H1 (cell line): ENCODE data around the gene BOLA1. TPM values are rescaled to one million over a fixed set of nuclear protein-coding genes. Genes with fewer than 3 reads are reported as not detected.

ENCODE experiments used
- CHD1 ChIP-seq: IDR thresholded peaks from 2 replicates; pipeline ENCODE4 v1.6.1; 2012; ENCODE audit warnings: low read depth, low read length, improper control_type of control experiment
- CHD7 ChIP-seq: fragments of 300-600 bp; sonication (generic); IDR thresholded peaks from 2 replicates; pipeline ENCODE4 v1.7.1; 2012; ENCODE audit warnings: low read length, moderate library complexity, mild to moderate bottlenecking, inconsistent platforms; ENCODE audit not compliant: insufficient replicate concordance
- EZH2 ChIP-seq: fragments of 200-600 bp; sonication (generic); IDR thresholded peaks from 2 replicates; pipeline ENCODE4 v1.7.1; 2012; ENCODE audit warnings: low read depth, mild to moderate bottlenecking, moderate library complexity, low read length, inconsistent platforms; ENCODE audit not compliant: severe bottlenecking
- GABPA ChIP-seq: IDR thresholded peaks from 2 replicates; pipeline ENCODE4 v1.6.1; 2011; ENCODE audit warnings: mild to moderate bottlenecking, low read length, moderate library complexity, borderline replicate concordance; ENCODE audit not compliant: insufficient read depth
- KDM1A ChIP-seq: fragments of 200-600, 300-600 bp; sonication (generic); IDR thresholded peaks from 2 replicates; pipeline ENCODE4 v1.7.1; 2016; ENCODE audit warnings: mild to moderate bottlenecking, low read length, borderline replicate concordance
- MAFK ChIP-seq: IDR thresholded peaks from 2 replicates; pipeline ENCODE4 v1.6.1; 2012; ENCODE audit warnings: low read depth, mild to moderate bottlenecking, improper control_type of control experiment, low read length
- SIRT6 ChIP-seq: IDR thresholded peaks from one replicate; pipeline ENCODE4 v1.7.1; 2012; ENCODE audit warnings: low read length, inconsistent platforms
- SIX5 ChIP-seq: IDR thresholded peaks from 2 replicates; pipeline ENCODE4 v1.6.1; 2011; ENCODE audit warnings: mild to moderate bottlenecking, low read depth, low read length
- SP1 ChIP-seq: IDR thresholded peaks from 2 replicates; pipeline ENCODE4 v1.6.1; 2011; ENCODE audit warnings: low read depth, low read length
- TAF1 ChIP-seq: IDR thresholded peaks from 2 replicates; pipeline ENCODE4 v1.6.1; 2011; ENCODE audit warnings: mild to moderate bottlenecking, low read depth, low read length
- TBP ChIP-seq: IDR thresholded peaks from 2 replicates; pipeline ENCODE4 v1.6.1; 2011; ENCODE audit warnings: low read depth, low read length, improper control_type of control experiment
- polyA plus RNA-seq, 7 experiments: library from polyadenylated mRNA; depleted of rRNA in 3 of 7; stranded (reverse) in 5 of 7; unstranded in 2 of 7; fragments of >200 nt in 5 of 7; fragments of 200-250 nt in 2 of 7; gene quantifications; 1 replicate in 5 of 7; 2 replicates in 1 of 7; 4 replicates in 1 of 7; pipeline versions ENCODE4 v1.2.1 to v1.2.3, GENCODE V29; 2011 to 2013; ENCODE audit warnings: missing spikeins in 2 of 7, mixed read lengths in 2 of 7
- total RNA-seq: library from RNA; stranded (reverse); fragmentation: NEBNext Ultra II Directional; extraction: Animal tissue kit (Norgen Biotek cat#: 25700); gene quantifications from 2 replicates; pipeline ENCODE4 v1.2.1, GENCODE V29; 2021

Gene BOLA1
- total and polyA plus RNA-seq, 2 of the 8 experiments (the other 6 are each of a cell fraction or from before 2014, with no cell fraction given): 8.1 to 15.4 TPM

- TF ChIP-seq EZH2 (no peak), CHD1 (peak; percentile 63; the same call in 1 of the 2 replicates), SIRT6 (no peak), TBP (no peak; the same call in 1 of the 2 replicates), SIX5 (no peak), MAFK (no peak), KDM1A (no peak), SP1 (no peak), GABPA (no peak), TAF1 (no peak; the same call in 1 of the 2 replicates), CHD7 (no peak)
These were observed 13.8 kb upstream of the BOLA1 start (continued) for GRCh38 chr1:149885339-149886120.
